UCSD-AML1 (cell line): ENCODE results near the gene NAP1L5.

Experiments used
- DNase-seq: peaks from one replicate; lab custom pipeline; 2025; ENCODE audit not compliant: unreplicated experiment; lab: John Stamatoyannopoulos, UW

The NAP1L5 gene

GRCh38 chr4:88661739-88662138, 35.9 kb downstream of the NAP1L5 start:
- no peak for DNase-seq

- DNase-seq: no peak
Measured at GRCh38 chr4:88660446-88661294, 37.0 kb downstream of the NAP1L5 start.

GRCh38 chr4:88659890-88660208, 37.8 kb downstream of the NAP1L5 start:
- no peak for DNase-seq

GRCh38 chr4:88659055-88659889, 38.4 kb downstream of the NAP1L5 start:
- peak; percentile 34 for DNase-seq

- DNase-seq: no peak
Measured at GRCh38 chr4:88655226-88655625, 42.4 kb downstream of the NAP1L5 start.

- DNase-seq: no peak
Measured at GRCh38 chr4:88653371-88653946, 44.2 kb downstream of the NAP1L5 start.

GRCh38 chr4:88649716-88650115, 47.9 kb downstream of the NAP1L5 start:
- no peak for DNase-seq

- no peak for DNase-seq
Measured at GRCh38 chr4:88646528-88647280, 50.9 kb downstream of the NAP1L5 start.

GRCh38 chr4:88645994-88646393, 51.6 kb downstream of the NAP1L5 start:
- DNase-seq: no peak
